ENCODE data around the gene PROSER3.

- no peak for TF ChIP-seq CTCF (IDR thresholded peaks at IDR 0.05)
- TF ChIP-seq POLR2A (IDR thresholded peaks at IDR 0.05) = no peak
Measured at GRCh38 chr19:35818445-35818844, 60.5 kb downstream of the PROSER3 start.
